Measurements from ENCODE around the gene IL22RA1.

DNA sequence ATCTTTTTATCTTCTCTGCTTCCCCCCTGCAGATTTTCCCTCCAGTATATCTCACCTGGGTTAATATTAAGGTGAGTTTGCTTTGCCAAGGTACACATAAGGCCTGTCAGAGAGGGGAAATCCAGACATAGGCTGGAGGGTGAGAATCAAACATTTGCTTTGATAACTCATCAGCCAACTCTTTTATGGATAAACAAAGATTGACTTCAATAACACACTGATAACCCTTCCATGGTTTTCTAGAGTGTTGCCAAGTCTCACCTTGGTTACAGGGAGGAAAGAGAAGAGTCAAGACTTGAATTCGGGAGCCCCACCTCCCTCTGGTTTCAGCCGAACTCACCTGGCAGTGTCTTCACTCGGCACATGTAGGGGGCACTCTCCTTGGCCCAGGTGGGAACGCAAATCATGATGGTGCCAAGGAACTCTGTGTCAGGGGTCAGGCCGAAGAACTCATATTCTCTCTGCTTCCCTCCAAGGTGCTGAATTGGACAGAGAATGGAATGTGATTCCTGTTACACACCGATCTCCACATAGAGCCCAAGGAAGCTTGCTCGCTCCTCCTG lies 15.1 kb downstream of the IL22RA1 start:
- TF ChIP-seq POLR2A (IDR thresholded peaks at IDR 0.05) = no peak
- TF ChIP-seq, protein P1, sequence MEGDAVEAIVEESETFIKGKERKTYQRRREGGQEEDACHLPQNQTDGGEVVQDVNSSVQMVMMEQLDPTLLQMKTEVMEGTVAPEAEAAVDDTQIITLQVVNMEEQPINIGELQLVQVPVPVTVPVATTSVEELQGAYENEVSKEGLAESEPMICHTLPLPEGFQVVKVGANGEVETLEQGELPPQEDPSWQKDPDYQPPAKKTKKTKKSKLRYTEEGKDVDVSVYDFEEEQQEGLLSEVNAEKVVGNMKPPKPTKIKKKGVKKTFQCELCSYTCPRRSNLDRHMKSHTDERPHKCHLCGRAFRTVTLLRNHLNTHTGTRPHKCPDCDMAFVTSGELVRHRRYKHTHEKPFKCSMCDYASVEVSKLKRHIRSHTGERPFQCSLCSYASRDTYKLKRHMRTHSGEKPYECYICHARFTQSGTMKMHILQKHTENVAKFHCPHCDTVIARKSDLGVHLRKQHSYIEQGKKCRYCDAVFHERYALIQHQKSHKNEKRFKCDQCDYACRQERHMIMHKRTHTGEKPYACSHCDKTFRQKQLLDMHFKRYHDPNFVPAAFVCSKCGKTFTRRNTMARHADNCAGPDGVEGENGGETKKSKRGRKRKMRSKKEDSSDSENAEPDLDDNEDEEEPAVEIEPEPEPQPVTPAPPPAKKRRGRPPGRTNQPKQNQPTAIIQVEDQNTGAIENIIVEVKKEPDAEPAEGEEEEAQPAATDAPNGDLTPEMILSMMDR (IDR thresholded peaks at IDR 0.05) = no peak
